GM12878 (cell line): ENCODE measurements around the gene HCFC1.

Experiments
- GABPA ChIP-seq: IDR thresholded peaks from 2 replicates; pipeline ENCODE4 v1.6.1; 2014; ENCODE audit warnings: antibody characterized with exemption, low read depth, mild to moderate bottlenecking, inconsistent platforms
- NBN ChIP-seq: fragments of 450-650 bp; IDR thresholded peaks from 2 replicates; pipeline ENCODE4 v1.6.1; 2016
- TF ChIP-seq, protein P1 (sequence below): IDR thresholded peaks from 2 replicates; pipeline ENCODE4 v1.6.1; 2011; ENCODE audit warnings: borderline replicate concordance, low read depth, mild to moderate bottlenecking, moderate library complexity, mixed read lengths, low read length; ENCODE audit not compliant: insufficient read depth; ENCODE audit errors: extremely low read length

DNA sequence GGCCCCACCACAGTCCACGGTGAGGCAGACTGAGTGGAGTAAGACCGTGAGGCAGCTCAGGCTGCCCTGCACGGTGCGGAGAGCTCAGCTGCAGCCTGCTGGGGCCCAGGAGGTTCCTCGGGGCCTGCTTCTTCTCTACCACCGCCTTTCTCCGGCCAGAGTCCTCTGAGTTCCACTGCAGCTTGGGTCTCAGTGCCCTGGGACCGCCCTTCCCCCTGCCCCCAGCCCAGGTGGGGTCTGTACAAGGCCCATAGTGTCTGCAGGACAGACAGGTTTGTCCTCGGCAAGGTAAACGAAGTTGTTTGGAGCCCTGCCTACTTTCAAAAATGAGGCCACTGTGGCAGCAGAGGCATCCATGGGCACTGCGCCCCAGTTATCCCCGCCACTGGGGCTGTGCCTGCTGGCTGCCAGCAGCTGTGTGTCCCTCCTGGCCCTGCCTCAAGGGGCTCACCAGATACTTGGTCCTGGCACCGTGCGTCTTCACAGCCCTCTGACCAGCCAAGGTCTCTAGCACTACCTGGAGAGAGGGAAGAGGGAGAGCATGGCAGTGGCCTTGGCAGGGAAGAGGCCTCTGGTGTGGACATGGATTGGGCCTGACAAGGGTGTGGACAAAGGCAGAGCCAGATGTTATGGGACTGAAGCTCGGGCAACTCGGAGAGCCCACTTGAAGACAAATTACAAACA is 44.1 kb upstream of the HCFC1 start:
- no peak for TF ChIP-seq GABPA
- TF ChIP-seq NBN: no peak
- TF ChIP-seq, protein P1, sequence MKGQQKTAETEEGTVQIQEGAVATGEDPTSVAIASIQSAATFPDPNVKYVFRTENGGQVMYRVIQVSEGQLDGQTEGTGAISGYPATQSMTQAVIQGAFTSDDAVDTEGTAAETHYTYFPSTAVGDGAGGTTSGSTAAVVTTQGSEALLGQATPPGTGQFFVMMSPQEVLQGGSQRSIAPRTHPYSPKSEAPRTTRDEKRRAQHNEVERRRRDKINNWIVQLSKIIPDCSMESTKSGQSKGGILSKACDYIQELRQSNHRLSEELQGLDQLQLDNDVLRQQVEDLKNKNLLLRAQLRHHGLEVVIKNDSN: no peak
